ENCODE measurements around the gene NBR1. TPM values are rescaled to one million over a fixed set of nuclear protein-coding genes. Genes with fewer than 3 reads are reported as not detected.
"Not testable (repeated sequence)": the region's sequence is repeated elsewhere in the genome, so short reads cannot be mapped to it uniquely, and the experiment has no call there.

The NBR1 gene
- total and polyA plus RNA-seq, 2 experiments from 2014 or later: 45.5 to 62.8 TPM

DNA sequence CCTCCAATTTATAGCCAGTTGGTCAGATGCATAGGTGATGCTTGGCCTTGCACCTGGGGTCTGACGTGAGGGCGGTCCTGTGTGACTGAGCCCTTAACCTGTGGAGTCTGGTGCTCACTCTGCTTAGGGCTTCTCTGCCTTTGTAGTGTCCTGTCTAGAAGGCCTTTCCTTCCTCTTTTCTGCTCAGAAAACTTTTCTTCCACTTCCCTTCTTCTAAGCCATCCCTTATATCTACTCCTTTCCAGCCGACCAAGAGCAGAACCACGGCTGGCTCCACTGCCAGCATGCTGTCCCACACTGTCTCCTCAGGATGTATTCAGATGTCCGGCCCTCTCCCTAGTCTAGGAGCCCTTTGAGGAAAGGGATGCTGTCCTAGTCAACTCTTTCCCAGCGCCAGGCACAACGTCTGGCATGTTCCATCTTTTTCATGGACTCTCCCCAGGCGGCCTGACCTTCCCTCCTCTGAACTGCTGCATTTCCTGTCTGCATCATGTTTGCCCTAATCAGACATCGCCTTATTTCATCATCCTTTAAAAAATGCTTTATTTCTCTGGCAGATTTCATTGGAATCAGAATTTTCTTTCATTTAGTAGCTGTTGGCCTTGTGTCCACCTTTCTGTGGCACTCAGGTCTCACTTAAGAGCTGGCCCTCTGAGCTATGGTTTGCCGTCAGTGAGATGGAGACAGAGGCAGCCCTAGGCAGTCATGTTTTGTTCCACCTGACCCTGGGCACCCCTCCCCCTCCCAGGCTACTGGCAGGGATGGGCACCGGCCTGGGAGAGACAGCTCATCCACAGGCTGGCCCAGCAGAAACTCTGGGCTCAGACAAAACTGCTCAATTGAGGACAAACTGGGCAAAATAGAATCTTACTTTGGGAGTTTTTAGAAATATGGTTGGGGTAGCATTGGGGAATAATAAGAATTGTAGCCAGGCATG, 30.4 kb upstream of the NBR1 start:
- Histone ChIP-seq H3K4me3 (no peak overlapping the region), H3K27me3 (no peaks in the 10 kb centered on the region), H3K36me3 (no peaks in the 10 kb centered on the region), H3K27ac (no peak overlapping the region), H3K9me3 (ENCODE audit: low read depth) (no peaks in the 10 kb centered on the region), H3K4me1 (ENCODE audit: low read depth) (no peaks in the 10 kb centered on the region)
- no peak for TF ChIP-seq CTCF (IDR thresholded peaks at IDR 0.05; ENCODE audit: low read depth, low read length)
- DNase-seq (ENCODE audit: low read depth in 1 of 2, low spot score in 1 of 2): no peak

DNA sequence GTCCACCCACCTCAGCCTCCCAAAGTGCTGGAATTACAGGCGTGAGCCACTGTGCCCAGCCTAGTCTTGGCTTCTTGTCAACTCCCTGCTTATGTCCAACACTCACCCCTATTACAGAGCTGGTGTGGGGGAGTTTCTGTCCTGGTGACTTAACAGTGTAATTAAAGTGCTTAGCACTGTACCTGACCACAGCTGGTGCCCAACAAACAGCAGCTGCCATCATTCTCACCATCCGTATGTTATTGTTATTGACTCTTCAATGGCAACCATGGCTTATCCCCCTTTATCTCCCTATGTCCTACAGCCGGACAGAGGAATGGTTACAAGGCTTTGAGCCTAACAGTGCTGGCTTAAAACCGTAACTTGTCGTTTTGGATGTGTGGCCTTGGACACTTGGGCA, 28.9 kb upstream of the NBR1 start:
- H3K9me3 ChIP-seq (ENCODE audit: low read depth): no peaks in the 10 kb centered on the region
- H3K36me3 ChIP-seq: no peaks in the 10 kb centered on the region
- no peaks in the 10 kb centered on the region for H3K4me1 ChIP-seq (ENCODE audit: low read depth)
- no peak for DNase-seq (ENCODE audit: low read depth in 1 of 2, low spot score in 1 of 2)
- no peaks in the 10 kb centered on the region for H3K27me3 ChIP-seq
- H3K27ac ChIP-seq: no peak overlapping the region
- H3K4me3 ChIP-seq: no peak overlapping the region
- TF ChIP-seq CTCF (IDR thresholded peaks at IDR 0.05; ENCODE audit: low read depth, low read length): no peak

DNA sequence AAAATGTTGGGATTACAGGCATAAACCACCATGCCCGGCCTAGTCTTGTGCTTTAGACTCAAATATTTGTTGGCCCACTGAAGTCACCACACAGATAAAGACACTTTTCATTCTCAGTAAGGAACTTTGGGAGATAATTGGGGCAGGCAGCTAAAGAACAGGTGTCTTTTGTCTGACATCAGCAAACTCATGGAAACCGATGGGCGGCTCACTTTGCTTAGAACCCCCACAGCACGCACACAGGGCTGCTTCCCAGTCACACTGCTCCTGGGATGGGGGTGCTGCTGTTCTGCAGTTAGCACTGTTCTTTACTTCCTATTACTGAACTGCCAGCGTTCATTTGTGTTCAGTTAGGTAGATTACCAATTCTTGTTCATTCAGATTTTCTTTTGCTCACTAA, 27.8 kb upstream of the NBR1 start:
- Histone ChIP-seq H3K4me1 (ENCODE audit: low read depth) (no peaks in the 10 kb centered on the region), H3K4me3 (no peak overlapping the region), H3K27me3 (no peaks in the 10 kb centered on the region), H3K36me3 (no peaks in the 10 kb centered on the region), H3K9me3 (ENCODE audit: low read depth) (no peaks in the 10 kb centered on the region), H3K27ac (no peak overlapping the region)
- no peak for DNase-seq (ENCODE audit: low read depth in 1 of 2, low spot score in 1 of 2)
- TF ChIP-seq CTCF (IDR thresholded peaks at IDR 0.05; ENCODE audit: low read depth, low read length): no peak

DNA sequence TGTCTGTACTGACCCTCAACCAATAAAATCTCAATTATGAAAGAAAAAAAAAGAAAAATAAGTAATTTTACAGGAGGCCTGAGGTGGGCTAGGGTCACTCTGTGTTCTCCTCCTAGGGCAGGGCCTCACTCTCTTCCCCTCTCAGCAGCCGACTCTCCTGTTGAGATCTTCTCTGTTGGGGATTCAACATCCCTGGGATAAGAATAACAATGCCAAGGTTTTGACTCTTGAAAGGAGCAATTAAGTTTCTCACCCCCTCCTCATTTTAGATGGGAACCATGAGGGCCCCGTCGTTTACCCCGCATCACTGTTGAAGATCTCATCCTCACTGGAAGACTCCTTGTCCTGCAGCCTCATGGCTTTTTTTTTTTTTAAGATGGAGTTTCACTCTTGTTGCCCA, 24.4 kb upstream of the NBR1 start:
- no peaks in the 10 kb centered on the region for H3K4me1 ChIP-seq (ENCODE audit: low read depth)
- no peak overlapping the region for H3K4me3 ChIP-seq
- TF ChIP-seq CTCF (IDR thresholded peaks at IDR 0.05; ENCODE audit: low read depth, low read length): no peak
- no peaks in the 10 kb centered on the region for H3K9me3 ChIP-seq (ENCODE audit: low read depth)
- H3K27me3 ChIP-seq: no peaks in the 10 kb centered on the region
- H3K27ac ChIP-seq: no peak overlapping the region
- no peak for DNase-seq (ENCODE audit: low read depth in 1 of 2, low spot score in 1 of 2)
- H3K36me3 ChIP-seq: no peaks in the 10 kb centered on the region

DNA sequence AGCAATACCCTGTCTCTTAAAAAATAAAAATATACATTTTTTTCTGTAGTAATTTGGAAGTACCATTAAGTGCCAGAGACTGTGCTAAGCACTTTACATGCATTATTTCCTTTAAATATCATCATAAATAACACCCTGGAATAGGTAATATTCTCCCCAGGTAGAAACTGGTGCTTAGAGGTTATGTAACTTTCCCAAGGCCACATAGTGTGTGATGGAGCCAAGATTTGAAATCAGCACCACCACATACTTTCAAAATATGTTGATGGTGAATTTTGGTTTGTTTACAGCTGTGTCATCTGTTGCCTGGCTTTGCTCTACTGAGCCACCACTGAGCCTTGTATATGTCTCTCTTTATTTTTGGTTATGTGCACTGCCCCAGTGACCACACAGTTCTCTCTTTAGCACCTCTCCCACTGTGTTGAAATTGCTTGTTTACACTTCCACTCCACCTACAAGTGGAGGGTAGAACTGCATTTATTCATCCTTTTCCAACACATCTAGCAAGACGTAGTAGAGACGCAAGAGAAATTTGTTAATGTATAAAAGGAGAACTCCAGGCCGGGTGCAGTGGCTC, 19.0 kb upstream of the NBR1 start:
- TF ChIP-seq CTCF (IDR thresholded peaks at IDR 0.05; ENCODE audit: low read depth, low read length): no peak
- Histone ChIP-seq H3K9me3 (ENCODE audit: low read depth) (no peaks in the 10 kb centered on the region), H3K27ac (no peak overlapping the region)

GRCh38 chr17:43153197-43153835, 17.7 kb upstream of the NBR1 start:
- not testable (repeated sequence) for DNase-seq (ENCODE audit: low read depth in 1 of 2, low spot score in 1 of 2); H3K27ac ChIP-seq; H3K27me3 ChIP-seq; H3K4me3 ChIP-seq; H3K36me3 ChIP-seq; H3K9me3 ChIP-seq (ENCODE audit: low read depth); H3K4me1 ChIP-seq (ENCODE audit: low read depth)

More for the DNA sequence above, 19.0 kb upstream of the NBR1 start:
- no peaks in the 10 kb centered on the region for H3K4me1 ChIP-seq (ENCODE audit: low read depth)
- no peak overlapping the region for H3K4me3 ChIP-seq
- H3K36me3 ChIP-seq: no peaks in the 10 kb centered on the region
- no peak for DNase-seq (ENCODE audit: low read depth in 1 of 2, low spot score in 1 of 2)
- H3K27me3 ChIP-seq: no peaks in the 10 kb centered on the region
